TTC549 (cell line): ENCODE measurements around the gene UBE2V1.
"Not testable (repeated sequence)": the region's sequence is repeated elsewhere in the genome, so short reads cannot be mapped to it uniquely, and the experiment has no call there.

Experiments
- FAIRE-seq: peaks from 2 replicates; lab custom pipeline; 2012; peaks lifted over from hg19 to GRCh38; lab: Jason Lieb, UNC

The UBE2V1 gene

DNA sequence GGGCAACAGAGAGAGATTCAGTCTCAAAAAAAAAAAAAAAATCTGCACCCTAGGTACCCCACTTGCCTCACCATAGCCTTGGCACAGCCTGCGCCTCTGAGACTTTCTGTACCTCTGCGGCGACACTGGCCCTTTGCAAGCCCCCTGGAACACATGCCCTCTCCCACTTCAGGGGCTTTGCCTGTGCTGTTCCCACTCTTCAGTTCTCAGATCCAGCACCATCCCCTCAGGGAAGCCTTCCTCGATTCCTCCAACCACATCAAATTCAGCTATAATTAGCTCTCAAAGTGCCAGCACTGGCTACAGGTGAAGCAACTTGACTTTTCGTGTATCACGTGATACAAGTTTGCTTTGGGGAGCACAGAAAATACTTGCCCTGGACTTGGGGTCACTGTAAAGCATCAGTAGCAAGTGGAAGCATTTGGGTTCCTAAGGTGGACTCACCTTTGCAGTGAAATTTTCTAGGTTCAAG is 2.1 kb upstream of the UBE2V1 start:
- FAIRE-seq, result no peak

GRCh38 chr20:50113420-50114224 is 672 bp upstream of the UBE2V1 start:
- FAIRE-seq, result no peak

DNA sequence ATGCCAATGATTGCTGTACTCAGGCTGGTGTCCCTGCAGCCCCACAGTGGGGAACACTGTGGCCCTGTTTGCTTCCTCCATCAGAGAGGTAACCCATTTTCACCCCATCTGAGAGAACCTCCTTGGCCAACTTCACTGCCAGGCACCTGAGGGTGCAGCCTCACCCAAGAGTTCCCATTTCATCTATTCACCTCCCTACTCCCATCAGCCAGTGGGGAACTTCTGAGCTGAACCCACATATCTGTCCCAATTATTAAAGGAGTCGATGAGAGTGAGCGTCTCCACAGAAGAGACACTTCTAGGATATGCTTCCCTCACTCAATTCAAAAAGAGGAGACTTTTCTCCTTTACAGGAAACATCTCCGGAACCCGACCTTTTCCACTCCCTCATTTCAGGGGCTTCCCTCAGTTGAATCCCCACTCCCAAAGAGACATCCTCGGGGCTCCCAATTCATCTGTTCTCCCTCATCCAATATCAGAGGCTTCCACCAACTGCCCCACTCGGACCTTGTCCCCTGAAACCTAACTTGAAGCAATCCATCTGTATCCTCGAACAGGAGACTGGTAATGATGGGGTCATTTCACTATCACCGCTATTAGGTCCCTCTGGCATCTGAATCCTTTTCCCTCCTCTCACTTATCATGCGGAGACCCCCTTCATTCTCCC is 988 bp downstream of the UBE2V1 start:
- FAIRE-seq, result no peak

- FAIRE-seq, result no peak
Observed at GRCh38 chr20:50111120-50111828, 1.7 kb downstream of the UBE2V1 start.

- no peak for FAIRE-seq
Observed at GRCh38 chr20:50110141-50111047, 2.6 kb downstream of the UBE2V1 start.

DNA sequence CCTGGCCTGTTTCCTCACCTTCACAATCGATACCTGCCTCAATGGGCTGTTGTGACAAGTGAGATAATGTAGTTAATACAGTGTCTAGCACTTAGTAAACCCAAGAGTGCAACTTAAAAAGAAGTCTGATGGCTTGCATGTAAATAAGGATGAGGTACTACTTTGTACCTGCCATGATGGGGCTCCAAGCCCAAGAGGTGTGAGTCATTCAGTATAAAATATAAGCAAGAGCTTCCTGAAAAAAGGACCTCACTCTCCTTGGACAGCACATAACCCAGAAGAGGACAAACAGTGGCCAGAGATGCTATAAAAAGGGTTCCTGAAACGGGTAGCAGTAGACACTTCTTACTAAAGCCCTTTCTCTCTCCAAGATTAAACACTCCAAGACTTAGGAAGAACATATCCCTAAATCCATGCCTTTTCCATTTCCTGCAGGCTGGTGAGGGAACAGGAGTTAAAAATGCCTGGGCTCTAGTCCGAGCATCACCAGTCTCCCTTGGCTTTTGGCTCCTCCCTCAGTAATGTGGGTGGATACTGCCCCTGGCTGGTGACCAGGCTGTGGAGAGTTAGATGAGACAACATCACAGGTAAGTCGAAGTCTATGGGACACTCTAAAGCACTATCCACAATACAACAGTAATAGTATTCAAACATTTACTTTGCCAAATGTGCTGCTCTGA is 4.3 kb downstream of the UBE2V1 start:
- FAIRE-seq, result no peak

DNA sequence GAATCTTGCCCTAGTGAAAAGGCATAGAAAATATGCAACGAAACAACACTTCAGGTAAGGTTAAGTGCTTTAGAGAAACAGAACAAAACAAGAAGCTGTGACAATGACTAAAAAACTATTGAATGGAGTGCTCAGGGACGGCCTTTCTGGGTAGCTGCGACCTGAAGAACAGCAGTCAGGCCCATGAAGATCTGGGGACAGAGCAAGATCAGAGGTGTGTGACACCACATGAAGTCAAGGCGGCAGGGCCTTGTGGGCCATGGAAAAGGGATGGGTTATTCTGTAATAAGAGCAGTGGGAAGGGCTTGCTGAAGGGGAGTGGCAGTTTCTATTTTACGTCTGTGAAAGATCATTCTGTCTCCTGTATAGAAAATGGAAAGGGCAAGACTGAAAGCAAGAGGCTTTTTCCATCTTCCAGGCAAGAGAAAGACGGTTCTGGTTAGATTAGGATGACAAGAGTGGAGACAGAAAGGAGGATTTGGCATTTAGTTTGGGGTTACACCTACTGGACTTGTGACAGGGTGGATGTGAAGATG is 5.1 kb downstream of the UBE2V1 start:
- FAIRE-seq, result no peak

DNA sequence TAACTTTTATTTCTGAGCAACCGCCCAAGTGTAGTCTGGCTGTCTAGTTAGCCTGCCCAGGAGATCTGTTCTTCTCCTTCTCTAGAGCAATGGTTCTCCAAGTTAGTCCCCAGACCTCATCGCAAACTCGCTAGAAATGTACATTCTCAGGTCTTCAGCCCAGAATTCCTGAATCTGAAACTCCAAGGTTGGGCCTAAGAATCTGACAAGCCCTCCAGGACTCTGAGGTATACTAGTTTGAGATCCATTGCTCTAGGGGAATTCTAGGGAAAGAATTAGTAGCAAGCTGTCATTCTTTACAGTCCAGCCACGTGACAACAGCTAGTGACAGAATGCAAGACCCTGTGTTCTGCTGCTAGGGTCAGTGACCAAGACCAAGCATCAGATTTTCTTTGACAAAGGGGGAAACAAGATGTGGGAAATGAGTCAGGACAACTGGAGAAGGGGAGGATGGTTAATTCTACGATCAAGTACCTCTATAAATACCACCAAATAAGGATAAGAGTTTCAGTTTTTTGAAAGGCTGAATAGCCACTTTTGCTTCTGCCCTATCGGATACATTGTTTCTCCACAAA is 5.8 kb downstream of the UBE2V1 start:
- no peak for FAIRE-seq

DNA sequence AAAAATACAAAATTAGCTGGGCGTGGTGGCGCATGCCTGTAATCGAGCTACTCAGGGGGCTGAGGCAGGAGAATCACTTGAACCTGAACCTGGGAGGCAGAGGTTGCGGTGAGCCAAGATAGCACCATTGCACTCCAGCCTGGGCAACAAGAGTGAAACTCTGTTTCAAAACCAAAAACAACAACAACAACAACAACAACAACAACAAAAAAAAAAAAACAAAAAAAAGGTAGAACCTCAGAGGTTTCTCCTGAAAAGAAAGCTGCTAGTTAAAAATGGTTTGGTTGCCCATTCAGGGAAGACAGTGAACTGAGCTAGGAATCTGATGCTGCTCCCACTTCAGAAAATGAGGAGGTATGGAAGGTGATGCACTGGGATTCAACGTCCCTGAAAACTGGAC is 6.3 kb downstream of the UBE2V1 start:
- not testable (repeated sequence) for FAIRE-seq

DNA sequence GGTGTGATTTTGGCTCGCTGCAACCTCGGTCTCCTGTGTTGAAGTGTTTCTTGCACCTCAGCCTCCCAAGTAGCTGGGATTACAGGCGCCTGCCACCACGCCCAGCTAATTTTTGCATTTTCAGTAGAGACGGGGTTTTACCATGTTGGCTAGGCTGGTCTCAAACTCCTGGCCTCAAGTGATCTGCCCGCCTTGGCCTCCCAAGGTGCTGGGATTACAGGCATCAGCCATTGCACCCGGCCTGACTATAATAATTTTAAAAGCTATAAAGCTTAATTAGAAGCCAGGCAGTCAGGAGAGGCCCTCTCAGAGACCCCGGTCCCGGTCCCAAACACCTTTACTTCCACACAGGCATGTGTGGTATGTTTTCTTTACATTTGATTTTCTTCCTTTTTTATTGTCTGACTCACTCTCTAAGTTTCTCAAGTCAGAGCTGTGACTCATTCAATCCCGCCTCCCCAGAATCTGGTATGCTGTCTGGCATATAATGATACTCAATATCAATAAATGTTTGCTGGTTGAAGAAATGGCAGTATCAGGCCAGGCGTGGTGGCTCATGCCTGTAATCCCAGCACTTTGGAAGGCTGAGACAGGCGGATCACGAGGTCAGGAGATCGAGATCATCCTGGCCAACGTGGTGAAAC is 9.4 kb downstream of the UBE2V1 start:
- not testable (repeated sequence) for FAIRE-seq

- not testable (repeated sequence) for FAIRE-seq
Observed at GRCh38 chr20:50102551-50102950, 10.4 kb downstream of the UBE2V1 start.

GRCh38 chr20:50101887-50102286 is 11.1 kb downstream of the UBE2V1 start:
- FAIRE-seq, result no peak

DNA sequence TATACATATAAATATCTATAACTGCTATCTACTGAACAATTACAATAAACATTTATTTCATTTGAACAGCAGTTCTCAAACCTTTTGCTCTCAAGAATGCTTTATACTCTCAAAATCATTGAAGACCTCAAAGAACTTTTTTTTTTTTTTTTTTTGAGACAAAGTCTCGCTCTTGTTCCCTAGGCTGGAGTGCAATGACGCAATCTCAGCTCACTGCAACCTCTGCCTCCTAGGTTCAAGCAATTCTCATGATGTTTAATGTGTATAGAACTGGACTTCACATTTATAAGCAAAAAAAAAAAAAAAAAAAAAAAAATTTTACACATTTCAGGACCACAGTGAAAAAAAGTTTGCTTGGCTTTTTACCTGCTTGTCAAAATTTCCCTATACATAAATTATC is 11.7 kb downstream of the UBE2V1 start:
- FAIRE-seq, result no peak

GRCh38 chr20:50100552-50100951 is 12.4 kb downstream of the UBE2V1 start:
- FAIRE-seq, result no peak

DNA sequence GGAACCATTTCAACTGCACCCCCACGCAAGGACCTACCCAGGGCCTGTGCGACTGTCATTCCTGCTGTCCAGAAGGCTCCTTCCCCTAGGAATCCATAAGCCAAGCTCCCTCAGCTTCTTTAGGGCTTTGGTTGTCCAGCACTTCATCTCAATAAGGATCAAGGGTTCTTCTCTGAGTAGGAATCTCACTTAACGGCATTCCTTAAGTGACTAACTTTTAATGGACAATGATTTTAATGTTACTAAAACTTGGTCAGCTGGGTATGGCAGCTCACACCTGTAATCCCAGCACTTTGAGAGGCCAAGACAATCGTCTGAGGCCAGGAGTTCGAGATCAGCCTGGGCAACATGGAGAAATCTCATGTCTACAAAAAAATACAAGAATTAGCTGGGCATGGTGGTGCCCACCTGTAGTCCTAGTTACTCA is 13.4 kb downstream of the UBE2V1 start:
- FAIRE-seq, result no peak

GRCh38 chr20:50099113-50099512 is 13.8 kb downstream of the UBE2V1 start:
- no peak for FAIRE-seq

DNA sequence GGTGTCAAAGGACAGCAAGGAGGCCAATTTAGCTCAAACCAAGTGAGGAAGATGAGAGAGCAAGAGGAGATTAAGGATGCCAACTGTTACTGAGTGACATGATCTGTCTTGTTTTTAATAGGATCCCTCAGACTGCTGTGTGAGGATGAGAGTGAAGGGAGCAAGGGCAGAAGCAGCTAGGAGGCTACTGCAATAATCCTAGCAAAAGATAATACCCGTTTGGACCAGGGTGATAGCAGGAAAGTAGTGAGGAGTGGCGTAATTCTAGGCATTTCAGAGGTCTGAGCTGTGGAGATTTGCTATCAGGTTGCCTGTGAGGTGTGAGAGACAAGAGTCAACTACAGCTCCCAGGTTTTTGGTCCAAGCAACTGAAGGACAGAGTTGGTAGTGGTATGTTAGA is 14.7 kb downstream of the UBE2V1 start:
- FAIRE-seq, result no peak

DNA sequence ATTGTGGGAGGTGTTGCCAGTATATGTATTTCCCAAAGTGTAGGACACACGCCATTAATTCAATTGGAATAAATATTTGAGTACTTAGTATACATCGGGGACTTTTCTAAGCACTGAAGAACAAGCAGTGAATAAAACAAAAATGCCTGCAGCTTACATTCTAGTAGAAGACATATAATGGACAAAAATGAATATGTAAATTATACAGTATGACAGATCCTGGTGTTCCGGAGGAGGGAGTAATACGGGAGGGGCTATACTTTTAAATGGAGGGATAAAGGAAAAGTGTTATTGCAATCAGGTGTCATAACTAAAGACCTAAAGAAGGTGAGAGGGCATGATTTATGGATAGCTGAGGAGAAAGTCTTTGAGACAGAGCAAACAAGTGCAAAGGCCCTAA is 15.1 kb downstream of the UBE2V1 start:
- FAIRE-seq, result no peak

- FAIRE-seq, result no peak
Observed at GRCh38 chr20:50096237-50096636, 16.7 kb downstream of the UBE2V1 start.

- no peak for FAIRE-seq
Observed at GRCh38 chr20:50095476-50096078, 17.4 kb downstream of the UBE2V1 start.
